Measurements from ENCODE around the gene ZNF423.
"Not testable (repeated sequence)": the region's sequence is repeated elsewhere in the genome, so short reads cannot be mapped to it uniquely, and the experiment has no call there.

The ZNF423 gene

DNA sequence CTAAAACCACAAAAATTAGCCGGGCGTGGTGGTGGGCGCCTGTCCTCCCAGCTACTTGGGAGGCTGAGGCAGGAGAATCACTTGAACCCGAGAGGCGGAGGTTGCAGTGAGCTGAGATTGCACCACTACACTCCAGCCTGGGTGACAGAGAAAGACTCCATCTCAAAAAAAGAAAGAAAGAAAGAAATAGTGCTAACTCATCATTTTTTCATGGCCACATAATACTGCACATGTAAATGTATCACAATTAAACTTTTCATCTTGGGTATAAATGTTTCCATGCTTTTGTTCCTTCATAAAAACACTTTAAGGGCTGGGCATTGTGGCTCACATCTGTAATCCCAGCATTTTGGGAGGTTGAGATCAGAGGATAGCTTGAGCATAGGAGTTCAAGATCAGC is 15.9 kb upstream of the ZNF423 start:
- DNase-seq (ENCODE audit: low read depth in 2 of 2, low spot score in 1 of 2) = not testable (repeated sequence)

DNA sequence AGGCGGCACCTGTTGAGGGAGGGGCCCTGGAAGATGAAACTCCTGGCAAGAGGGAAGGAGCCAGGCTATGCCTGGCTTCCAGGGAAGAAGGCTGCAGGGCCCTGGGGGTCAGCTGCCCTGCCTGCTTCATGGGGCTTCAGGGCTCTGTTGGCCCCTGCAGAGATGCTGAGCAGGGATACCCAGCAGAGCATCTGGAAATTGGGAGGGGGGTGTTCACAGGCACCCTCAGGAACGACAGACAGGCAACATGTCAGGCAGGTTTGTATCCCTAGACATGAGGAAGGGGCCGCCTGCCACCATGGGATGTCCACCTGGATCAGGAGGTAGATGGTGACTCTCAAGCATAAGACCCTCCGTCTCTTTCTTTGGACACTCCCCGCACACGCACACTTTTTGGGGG is 13.8 kb upstream of the ZNF423 start:
- DNase-seq (ENCODE audit: low read depth in 2 of 2, low spot score in 1 of 2) = no peak

DNA sequence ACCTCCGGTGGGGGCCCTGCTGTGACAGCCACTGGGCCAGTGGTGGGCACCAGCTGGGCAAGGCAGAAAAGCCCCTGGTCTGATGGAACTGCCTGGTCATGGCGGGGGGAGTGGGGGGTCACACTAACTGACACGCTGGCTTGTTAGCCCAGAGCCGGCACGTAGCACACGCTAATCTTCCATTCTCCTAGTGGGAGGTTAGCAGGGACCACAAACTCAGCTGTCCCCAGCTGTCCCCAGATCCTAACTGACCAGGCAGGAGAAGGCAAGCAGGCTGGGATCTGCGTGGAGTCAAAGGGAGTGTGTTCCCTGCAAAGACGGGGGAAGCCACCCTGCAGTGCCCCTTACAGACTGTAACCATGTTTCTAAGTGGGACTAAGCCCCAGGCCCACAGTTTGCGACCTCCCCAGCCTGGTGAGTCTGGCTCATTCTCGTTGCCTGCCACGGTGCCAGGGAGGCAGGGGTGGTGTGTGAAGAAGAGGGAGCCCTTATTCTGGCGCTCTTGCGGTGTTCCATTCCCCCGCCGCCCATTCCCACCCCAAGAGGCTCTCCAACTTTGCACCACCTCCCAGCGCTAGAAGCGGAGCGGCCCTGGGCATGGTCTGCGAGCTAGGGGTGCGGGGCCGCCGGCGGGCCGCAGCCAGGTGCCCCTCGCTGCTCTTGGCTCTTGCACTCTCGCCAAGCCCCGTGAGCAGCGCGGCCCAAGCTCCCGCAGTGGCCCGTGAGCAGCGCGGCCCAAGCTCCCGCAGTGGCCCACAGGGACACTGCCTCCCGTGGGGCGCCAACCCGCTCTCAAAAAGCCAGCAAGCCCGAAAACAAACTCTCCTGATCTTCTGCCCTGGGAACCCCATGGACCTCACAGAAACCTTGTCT is 12.1 kb upstream of the ZNF423 start:
- DNase-seq (ENCODE audit: low read depth in 2 of 2, low spot score in 1 of 2) = no peak

DNA sequence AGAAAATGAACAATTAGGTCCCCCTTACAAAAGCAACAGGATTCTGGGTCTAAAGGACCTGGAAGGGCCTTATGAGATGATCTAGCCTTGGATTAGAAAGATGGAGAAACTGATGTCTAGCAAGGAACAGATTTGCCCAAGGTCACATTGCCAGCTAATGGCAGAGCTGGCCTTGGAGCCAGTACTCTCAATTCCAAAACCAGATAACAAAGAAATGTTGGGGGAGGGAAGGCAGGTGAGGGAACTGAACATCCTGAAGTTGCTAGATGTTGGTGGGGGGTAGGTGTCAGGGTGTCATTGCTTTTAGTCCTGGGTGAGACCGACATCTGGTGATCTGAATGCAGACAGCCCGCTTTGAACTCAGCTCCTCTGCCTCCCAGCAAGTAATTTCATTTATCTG is 11.3 kb upstream of the ZNF423 start:
- no peak for DNase-seq (ENCODE audit: low read depth in 2 of 2, low spot score in 1 of 2)

DNA sequence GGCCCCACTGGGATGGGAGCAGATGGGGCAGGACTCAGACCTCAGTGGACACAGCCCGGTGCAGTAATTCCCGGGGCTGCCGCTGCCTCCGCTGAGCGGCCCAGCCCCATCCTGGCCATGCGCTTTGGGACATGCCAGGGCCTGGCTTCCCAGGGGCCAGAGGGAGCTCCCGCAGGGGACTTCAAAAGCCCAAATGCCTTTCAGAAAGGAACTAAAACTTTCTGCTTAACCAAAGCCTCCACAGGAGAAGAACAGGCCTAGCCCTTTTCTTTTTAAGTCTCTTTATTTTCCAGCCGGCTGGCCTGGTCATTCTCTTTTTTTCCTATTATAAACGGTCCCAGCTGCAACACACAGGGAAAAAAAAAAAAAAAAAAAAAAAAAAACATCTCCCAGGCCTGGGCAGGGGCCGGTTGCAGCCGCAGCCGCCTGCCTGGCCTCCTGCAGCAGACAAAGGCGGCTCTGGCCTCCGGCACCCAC is 10.7 kb upstream of the ZNF423 start:
- no peak for DNase-seq (ENCODE audit: low read depth in 2 of 2, low spot score in 1 of 2)

DNA sequence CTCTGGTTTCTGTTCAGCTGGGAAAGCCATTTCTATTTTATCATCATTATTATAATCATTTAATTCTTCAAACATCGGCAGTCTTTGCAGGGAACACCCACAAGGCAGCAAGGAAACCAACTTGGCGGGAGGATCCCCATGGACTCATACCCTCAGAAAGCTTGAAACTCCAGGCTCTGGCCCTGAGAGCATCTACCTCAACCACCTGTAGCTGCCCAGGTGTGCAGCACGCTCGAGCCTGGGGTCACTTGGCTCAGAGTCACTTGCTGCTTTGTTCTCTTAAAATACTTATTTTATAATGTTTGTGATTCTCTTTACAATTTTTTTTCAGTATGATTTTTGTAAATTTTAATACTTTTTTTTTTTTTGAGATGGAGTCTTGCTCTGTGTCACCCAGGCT is 6.8 kb upstream of the ZNF423 start:
- no peak for DNase-seq (ENCODE audit: low read depth in 2 of 2, low spot score in 1 of 2)

DNA sequence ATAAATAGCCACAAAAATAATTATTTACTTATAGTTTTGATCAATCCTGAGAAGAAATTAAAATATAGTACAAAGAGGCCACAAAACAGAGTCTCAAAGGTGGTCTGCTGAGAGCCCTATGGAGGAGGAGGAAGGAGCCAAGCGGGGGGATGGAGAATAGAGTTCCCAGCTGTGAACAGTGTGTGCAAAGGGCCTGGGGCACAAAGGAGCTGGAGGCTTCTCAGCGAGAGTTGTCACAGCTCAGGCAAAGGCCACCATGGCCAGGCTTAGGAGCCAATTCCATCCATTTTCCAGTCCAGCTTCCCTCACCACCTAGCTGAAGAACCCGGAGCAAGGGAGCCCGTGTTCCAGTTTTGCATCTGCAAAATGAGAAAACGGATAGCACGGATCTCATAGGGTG is 5.4 kb upstream of the ZNF423 start:
- DNase-seq (ENCODE audit: low read depth in 2 of 2, low spot score in 1 of 2) = no peak

DNA sequence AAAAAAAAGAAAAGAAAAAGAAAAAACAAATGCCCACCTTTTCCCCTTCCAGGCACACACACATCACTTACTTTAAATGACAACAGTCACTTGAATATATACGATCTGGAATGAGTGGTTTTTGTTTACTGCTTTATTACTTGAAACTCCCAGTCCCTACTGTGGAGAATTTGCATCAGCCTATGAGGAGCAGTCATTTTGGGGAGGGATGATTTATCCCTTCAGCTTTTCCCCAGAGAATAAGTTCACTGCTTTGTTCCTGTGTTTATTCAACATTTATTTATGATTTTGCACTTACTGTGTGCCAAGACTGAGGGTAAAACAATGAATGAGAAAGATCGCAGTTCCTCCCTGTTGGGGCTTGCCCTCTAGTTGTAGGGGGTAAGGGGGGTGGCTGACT is 4.7 kb upstream of the ZNF423 start:
- DNase-seq (ENCODE audit: low read depth in 2 of 2, low spot score in 1 of 2) = no peak

DNA sequence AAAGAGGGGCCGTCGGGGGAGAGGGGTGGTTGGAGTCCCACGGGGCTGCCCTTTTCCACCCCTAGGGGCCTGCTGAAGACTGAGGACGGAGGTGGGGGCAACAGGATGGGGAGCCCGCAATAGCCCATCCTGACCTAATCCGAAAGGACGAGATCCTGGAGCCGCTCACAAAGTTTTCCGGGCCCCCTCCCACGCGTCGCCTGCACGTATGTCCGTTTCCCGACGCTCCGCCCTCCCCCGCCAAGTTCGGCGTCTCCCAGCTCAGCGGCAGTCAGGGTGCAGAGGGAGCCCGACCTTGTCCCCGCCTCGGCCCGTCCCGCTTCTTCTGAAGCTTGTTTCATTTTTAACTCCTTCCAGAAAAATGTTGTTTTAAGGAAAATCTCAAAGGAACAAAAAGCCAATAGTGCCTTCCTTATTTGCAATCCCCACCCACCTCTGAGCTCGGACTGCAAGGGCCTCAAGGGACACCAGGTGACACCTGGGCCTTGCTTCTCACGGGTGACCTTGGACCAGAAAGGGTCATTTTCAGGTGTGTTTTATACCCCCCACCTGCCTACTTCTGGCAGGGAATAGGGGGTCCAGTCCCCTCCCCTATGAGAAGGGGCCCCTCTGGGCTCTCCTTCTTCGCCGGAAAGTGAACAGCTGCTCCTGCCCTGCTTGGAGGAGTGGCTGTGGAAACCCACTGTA is 3.4 kb upstream of the ZNF423 start:
- no peak for DNase-seq (ENCODE audit: low read depth in 2 of 2, low spot score in 1 of 2)

DNA sequence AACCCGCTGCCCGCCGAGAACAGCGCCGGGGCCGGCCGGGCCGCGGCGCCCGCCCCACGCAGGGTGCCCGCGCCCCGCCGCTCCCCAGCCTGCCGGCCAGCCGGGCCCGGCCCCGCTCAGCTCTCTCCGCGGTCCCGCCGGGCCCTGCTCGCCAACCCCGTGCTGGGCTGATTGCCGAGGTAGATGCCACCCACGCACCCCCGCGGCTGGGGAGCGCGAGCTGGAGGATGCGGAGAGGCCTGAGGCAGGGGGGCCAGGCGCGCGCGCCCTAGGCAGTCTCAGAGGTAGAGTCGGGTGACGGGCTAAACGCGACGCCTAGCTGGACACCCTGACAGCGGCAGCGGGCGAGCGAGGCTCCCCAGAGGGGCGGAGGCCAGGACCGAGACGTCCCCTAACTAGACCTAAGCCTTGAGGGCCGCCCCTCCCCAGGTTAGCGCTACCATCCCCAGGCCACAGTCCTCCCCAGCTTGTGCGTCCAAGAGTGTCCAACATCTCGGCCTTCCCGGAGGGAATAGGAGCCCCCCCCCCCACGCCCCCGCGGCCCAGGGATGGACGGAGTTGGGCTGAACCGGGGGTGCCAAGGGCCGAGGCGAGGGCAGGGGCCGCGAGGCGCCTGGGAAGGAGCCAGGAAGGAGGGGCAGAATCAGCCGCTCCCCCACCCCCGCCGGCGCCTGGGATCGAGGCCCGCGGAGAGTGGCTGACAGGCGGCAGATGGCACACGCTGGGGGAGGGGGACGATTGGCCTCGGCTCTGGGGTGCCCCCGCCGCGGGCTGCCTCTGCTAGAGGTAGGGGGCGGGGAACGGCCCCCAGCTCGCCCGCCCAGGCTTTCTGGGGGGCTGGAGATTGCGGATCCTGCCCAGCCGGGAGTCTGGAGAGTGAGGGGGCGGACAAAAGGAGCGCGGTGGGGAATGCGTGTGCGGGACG is 2.5 kb upstream of the ZNF423 start:
- DNase-seq (ENCODE audit: low read depth in 2 of 2, low spot score in 1 of 2) = no peak

DNA sequence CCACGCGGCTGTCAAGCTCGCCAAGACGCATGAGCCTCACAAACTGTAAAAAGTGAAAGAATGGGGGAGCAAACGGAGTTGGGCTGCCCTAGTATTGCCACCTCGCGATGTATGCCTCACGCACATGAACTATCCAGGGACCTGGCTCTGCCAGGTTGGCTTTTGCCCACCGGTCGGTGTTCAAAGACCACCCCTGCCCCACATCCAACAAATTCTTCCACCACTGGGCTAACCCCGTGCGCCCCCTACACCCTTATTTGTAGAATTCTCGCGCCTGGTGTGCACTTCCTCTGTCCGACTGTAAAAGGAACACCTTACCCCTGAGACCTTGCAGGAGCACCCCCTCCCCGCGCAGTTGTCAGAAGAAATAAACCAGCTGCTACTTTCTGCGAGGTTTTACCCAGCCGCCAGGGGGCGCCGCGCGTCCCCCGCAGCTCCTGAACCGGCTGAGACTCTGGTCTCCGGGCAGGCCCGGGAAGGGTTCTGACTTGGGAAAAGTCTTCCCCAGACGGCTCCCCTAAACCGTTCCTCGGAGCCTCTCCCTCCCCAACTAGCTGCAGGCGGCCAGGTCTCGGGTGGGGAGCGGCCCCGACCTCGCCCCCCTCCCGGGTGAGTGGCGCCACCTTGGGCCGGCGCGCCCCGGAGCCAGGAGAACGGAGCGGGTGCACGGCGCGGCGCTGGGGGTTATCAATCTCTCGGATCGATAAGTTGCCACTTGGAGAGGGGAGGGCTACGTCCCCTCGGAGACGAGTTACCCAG is 1.7 kb upstream of the ZNF423 start:
- no peak for DNase-seq (ENCODE audit: low read depth in 2 of 2, low spot score in 1 of 2)

DNA sequence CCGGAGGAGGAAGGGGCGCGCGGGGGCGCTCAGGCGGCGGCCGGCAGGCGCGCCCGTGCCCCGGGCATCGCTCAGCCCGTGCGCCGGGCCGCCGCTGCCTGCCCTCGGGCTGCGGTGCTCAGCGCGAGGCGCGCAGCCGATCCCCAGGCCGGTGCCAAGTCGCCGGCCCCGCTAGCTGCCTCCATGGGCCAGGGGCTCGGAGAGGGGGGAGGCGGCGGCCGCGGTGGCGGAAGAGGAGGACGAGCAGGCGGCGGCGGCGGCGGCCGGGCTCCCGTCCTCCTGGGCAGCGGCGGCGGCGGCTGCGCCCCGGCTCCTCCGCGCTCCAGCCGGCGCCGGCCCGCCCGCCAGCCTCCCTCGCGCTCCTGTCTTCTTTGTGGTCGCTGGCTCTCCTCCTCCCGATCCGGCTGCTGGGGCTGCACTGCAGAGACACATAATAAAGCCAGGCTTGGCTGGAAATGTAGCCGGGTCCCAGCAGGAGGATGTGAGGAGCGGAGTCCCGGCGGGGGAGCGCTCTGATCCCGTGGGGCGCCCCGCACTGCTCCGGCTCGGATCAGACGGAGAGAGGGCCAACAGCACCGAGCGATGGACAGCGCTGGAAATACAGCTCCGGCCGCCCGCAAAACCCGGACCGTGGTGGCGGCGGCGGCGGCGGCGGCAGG is 889 bp upstream of the ZNF423 start:
- no peak for DNase-seq (ENCODE audit: low read depth in 2 of 2, low spot score in 1 of 2)

DNA sequence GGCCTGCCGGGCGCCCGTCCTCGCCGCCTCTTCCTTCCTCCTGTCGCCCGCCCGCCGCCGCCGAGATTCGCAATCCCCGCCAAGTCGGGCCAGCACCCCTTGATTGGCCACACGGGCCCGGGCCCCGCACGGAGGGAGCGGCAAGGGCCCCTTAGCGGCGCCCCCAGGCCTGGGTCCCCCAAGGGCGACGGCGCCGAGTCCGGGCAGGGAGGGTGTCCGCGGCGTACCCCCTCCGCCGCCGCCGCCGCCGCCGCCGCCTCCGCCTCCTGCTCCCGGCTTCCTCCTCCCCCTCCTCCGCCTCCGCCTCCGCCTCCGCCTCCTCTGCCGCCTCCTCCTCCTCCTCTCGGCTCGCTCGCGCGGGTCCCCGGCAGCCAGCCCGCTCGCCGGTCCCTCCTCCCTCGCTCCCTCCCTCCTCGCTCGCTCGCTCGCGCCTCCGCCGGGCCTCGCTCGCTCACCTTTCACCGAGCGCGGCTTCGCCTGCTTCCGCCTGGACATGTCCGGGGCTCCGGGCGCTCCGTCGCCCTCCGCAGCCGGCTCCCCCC is 561 bp downstream of the ZNF423 start:
- peak in 1 of 2 donors; percentile 34 for DNase-seq (ENCODE audit: low read depth in 2 of 2, low spot score in 1 of 2)

DNA sequence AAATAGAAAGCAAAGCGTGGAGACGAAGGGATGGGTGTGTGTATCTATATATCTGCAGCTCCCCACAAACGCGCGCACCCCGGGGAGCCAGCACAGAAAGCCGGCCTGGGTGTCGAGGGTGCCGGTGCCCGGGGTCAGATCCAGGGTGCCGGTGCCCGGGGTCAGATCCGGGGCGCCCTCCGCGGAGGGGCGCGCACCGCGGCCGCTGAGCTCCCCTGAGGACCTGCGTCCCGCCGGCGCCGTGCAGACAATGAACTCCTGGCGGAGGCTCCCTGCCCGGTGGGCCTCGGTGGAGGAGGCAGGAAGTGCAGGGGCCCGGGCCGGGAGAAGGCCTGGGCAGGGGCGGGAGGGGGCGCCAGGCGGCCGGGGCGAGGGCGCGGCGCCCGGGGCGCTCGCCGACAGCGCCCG is 1.1 kb downstream of the ZNF423 start:
- no peak for DNase-seq (ENCODE audit: low read depth in 2 of 2, low spot score in 1 of 2)

DNA sequence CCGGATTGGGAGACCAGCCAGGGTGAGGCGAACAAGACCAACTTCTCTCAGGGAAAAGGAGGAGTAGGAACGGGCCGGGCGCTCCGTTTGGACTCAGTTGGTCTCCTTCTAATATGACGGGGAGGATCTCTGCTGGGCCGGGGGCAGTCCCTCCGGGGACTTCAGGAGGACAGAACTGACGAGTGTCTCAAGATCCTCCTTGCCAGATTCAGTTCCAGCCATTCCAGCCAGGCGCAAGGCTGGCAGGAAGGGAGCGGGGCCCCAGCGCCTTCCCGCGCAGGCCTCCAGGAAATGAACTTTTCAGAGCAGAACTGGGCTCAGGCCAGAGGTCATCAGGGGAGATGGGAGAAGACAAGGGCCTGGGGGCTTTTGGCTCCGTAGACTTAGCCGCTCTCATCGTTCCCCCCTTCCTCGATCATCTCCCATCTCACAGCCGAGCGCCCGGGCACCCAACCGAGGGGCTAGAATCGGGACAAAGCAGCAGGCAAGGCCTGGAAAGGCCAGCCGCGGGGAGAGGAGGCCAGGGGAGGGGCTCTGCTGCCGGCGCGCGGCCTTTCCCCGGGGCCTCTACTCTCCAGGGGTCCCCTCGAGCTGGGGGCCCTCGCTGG is 1.6 kb downstream of the ZNF423 start:
- DNase-seq (ENCODE audit: low read depth in 2 of 2, low spot score in 1 of 2) = no peak

DNA sequence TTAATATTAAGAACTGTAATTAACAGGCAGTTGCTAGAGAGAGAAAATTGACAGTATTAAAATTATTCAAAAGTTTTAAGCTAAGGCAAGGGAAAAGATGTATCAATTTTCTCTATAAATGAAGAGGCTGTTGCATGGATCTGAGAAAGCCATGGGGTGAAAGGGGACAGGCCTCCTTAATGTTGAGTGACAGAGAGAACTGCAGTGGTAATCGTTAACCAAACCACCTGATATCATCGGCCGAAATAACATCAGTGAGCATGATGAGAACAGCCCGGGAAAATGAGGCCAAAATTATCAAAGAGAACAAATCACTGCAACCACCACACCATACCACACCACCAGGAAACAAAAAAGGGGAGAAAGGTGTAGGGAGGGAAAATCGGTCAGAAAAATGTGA is 3.6 kb downstream of the ZNF423 start:
- no peak for DNase-seq (ENCODE audit: low read depth in 2 of 2, low spot score in 1 of 2)

DNA sequence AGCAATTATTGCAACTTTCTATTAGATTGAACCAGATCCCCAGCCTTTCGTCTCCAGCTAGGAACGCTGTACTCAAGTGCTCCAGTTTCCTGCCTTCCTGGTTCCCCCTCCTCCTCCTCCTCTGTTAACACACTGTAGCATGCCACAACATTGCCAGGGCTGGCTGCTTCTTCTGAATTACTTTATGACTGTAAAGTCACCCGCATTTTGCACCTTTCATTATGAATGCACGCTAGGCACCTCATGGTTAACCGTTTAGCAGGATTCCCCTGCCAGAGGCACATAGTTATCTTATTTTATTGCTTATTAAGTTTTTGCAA is 4.5 kb downstream of the ZNF423 start:
- DNase-seq (ENCODE audit: low read depth in 2 of 2, low spot score in 1 of 2) = no peak

DNA sequence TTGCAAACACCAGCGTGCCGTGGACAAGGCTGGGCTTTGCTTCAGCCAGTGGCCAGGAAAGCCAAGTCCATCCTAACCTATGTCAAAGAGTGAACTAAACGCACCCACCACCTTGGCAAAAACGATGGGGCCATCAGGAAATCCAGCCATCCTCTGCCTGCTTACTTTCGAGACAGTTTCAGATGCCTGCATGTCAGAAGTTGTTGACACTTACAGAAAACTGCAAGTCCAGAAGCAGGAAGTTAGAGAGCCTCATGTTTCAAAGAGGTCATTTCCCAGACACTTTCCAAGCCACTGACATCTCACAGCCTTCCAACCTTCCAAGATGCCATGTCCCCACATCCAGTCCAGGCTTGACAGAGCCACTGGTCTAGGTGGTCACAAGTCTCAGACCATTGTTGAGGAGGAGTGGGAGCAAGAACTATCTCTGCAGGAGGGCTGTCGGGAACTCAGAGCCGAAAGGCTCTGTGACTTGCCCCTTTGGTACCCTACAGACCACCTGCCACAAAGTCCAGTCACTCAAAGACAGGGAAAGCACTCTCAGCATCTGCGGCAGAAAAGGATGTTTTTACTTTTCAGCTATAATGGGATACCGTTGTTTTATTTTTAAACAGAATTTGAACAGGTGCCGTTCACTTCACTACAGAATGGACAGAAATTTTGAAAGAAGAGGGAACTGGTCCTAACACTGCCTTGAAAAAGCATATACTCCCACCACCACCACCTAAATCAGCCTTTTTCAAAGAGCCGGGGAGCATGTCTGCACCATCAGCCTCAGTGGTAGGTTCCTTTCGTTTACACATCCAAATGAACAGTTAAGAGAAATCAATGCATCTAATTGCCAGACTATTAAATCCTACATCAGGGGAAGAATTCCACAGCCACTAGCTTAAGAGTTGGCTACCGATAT is 5.1 kb downstream of the ZNF423 start:
- DNase-seq (ENCODE audit: low read depth in 2 of 2, low spot score in 1 of 2) = no peak

DNA sequence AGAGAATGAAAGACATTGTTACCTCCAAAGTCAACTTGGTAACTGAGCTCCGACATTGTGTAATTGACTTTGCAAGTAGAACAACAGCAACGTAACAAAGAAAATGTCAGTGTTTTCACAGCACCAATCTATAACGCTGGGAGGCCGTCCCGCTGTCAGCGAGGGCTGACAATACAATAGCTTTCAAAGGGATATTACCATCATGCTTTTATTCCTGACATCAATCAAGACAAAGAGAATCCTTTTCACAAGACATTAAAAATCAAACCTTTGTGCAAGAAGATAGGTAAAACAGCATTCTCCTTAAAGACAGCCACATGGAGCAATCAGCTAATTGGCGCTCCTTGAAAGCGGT is 6.2 kb downstream of the ZNF423 start:
- DNase-seq (ENCODE audit: low read depth in 2 of 2, low spot score in 1 of 2) = no peak
